HL-60/S4 treated with retinoic acid at 250 ng/mL for 4 days and 3 days (cell line): ENCODE measurements around the gene STRADA.

ENCODE experiments used
- in situ Hi-C: fragments of 300-500 bp; cut with MboI; formaldehyde crosslinking; loops from 2 replicates; pipeline ENCODE4 v1.7.0; 2022; ENCODE audit warnings: low sequenced_read_pairs

The STRADA gene

DNA sequence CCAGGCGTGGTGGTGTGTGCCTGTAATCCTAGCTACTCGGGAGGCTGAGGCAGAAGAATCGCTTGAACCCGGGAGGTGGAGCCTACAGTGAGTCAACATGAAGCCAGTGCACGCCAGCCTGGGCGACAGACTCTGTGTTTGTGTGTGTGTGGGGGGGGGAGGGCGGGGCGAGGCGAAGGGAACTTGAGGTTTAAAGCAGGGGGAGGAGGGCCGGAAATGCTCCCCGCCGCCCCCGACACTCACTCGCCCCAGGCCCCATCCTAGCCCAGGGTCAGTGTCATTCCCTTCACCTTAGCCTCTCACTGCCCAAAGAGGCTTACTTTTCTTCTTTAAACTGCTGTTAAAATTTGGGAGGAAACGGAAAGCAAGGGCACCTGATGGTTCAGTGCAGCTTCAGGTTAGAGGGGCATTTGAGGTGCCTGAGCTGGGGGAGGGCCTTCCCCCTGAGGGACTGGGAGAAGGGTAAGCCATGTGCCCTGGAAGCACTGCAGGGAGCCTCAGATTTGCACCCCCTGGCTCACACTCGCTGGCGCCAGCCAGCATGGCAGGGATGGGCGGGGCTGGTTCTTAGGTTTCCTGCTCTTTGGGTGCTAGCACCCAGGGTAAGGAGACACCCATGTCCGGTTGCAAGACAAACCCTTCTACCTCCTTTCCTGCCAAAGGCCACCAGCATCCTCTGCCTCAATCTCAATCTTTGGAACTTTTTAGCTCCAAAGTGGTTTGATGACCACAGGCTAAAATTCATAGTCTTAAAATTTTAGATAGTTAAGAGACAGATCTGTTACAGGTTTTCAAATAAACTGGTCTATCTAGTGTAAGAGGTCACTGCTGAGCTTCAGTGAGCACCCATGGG lies 39.5 kb downstream of the STRADA start:
- in situ Hi-C loops = no loop called here

DNA sequence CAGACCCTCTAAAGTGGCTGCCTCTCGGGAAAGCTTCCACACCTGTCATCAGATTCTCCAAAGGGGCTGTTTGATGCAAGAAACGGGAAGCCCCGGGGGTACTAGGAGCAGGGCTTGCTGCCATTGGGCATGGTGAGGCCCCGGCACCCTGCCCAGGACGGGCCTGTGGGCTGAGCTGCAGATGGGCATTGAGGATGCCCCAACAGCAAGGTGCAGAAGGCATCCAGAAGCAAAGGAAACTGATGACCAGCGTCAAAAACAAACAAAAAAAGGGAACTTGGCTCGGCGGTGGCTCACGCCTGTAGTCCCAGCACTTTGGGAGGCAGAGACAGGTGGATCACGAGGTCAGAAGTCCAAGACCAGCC lies 40.2 kb downstream of the STRADA start:
- in situ Hi-C loops = no loop called here

DNA sequence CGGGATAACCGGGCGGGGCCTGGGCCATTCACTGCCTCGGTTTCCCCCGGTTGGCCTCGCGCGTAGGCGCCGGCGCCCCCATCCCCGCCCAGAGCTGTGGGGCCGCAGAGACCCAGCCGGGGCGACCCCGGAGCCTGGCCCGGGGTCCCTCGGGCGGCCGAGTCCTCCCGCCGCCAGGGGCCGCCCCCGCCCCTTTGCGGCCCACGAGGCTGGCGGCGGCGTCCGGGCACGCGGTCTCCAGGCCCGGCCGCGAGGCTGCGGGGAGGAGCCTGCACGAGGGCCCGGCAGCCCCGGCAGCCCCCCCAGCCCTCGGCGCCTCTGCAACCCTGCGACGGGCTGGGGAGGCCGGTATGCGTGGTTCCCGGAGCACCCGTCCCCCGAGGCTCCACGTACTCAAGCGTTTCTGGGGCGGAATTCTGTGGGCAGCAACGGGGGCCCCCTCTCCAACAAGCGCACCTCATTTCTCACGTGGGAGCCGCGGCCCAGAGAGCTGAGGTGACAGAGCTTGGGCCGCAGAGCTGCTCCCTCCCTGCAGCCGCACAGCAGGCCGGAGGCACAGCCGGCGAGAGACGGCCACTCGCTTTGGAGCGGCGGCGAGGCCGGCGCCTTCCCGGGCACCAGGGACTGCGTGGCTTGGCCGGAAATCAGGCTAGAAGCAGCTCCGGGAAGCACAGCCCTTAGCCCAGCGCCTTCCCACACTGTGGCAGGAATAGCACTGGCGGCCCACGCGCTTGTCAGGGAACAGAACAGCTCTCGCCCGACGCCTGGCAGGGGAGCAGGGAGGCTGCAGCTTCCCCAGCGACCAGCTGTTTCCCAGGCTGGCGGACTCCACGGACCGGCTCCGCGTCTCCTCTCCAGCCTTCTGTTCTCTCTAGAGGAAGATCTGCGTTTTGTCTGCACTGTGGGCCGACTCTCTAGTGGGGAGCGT lies 40.8 kb downstream of the STRADA start:
- in situ Hi-C loops = no loop called here

DNA sequence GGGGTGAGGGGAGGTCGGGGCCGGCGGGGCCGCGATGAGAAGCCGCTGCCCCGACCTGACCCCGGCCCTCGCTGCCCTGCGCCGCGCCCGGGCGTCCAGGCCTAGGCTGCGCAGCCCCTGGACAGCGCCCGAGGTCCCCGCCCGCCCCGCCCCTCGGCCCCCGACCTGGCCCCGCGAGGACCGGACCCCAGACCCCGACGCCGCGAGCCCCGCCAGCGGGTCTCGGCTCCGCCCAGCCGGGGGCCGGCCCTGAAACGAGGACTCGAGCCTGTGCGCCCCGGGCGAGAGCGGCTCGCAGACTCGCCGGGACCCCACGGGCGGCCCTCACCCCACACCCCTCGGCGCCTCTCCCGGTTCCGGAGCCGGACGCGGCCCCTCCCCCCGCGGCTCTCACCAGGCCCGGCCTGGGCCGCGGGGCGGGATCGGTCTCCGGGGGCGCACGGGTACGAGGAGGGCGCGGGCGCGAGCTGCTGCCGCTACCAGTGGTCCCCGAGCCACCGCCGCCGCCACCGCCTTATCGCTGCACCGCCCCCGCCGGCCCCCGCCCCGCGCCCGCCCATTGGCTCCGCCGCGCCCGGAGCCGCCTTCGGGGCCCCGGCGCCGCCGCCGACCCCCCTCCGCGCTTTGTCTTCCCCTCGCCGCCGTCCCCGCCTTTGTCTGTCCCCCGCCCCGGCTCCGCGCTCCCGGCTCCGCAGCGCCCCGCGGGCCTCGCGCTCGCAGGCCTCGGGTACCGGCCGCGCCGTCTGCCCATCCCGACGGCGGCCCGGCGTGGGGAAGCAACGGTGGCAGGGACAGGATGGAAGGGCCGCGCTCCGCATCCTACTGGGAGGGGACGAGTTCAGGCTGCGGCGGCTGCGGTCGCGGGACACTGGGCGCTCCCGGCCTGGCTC lies 41.7 kb downstream of the STRADA start, which contains the start of gene LIMD2:
LIMD2 (minus strand) TSS at position 488 of the 890 bp plus-strand sequence. CDS start 827 bp downstream, outside the sequence.
- in situ Hi-C loops = no loop called here

DNA sequence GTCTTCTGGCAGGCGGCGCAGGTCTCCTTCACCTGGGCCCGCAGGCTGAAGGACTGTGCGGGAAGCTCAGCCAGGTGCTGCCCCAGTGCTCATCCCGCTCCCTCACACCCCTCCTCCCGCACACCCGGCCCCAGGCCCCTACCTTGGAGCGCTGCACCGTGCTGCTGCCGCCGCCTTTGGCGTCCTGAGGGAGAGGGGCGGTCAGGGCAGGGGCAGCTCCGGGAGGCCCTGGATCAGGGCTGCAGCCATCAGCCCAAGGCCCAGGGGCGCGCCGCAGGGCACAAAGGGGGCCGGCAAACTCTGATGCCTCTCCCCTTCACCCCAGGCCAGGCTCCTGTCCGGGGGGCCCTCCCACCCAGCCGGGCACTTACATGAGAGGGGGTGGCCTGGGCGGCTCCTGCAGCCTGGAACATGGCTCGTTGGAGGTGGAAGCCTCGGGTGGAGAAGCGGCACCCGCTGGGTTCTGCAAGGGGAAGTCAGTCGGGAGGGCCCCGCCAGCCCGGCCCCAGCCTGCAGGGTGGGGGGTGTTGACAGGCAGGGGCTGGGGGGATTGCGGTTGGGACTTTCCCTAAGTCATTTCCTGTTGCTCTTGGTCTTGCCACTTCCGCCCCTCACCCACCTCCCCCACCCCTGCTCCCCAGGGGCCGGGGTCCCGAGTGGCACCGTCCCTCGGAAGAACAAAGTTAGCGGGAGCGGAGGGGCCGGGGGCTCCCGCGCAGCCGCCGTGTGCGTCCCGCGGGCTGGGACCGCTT lies 42.5 kb downstream of the STRADA start:
- in situ Hi-C loops = no loop called here

- in situ Hi-C loops = no loop called here
These were observed 43.2 kb downstream of the STRADA start for GRCh38 chr17:63698381-63698885.

- in situ Hi-C loops = no loop called here
These were observed 44.0 kb downstream of the STRADA start for GRCh38 chr17:63697341-63698286.

GRCh38 chr17:63696381-63696961 lies 45.1 kb downstream of the STRADA start:
- in situ Hi-C loops = no loop called here

DNA sequence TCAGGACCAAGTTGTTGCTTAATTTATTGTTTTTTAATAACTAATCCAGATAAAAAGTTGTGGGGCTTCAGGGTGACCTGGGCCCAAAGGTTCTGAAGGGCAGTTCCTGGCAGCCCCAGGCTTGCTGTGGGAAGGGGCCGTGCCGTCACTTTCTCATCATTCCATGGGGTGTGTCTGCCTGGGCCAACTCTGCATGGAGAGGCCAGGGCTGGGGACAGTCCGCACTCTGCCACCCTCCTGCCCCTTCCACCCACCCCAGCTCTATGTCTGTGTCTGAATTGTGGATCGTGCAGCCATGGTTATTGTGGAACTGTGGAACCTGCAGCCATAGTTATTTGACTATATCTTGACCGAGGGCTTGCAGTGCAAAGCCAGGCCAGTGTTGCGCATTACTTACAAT lies 45.7 kb downstream of the STRADA start:
- in situ Hi-C loops = no loop called here

DNA sequence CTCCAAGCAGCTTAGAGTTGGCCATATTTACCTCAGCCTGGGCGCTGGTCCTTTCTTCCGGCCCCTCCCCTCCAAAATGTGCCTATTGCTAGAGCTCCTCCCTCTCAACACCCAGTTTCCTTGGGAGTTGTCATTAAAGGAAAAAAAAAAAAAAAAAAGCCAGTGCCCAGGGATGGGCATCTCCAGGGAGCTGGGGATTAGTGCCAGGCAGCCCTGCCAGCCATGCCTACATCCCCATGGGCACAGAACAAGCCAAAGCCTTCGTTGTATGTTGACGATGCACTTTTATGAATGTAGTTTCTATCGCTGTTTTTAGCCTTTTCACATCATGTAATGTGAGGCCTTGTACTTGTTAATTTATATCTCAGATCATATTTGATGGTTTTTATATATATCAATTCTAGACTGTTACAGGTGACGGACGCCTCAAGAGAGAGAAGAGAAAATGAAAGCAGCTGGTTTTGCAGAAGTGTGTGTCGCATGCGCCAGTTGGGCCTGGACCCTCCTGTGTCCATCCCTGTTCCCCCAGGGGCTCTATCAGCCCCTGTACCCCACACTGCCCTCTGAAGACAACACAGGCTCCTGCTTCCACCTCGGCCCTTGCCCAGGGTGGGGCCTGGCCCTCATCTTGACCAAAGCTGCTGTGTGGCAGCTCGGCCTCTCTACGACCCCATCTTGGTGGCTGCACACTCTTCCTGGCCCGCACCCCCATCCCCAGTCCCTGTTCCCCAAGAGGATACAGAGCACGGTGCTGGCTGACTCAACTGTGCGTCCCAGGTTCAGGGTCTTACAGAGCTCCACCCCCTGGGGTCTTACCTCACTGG lies 46.4 kb downstream of the STRADA start:
- in situ Hi-C loops = no loop called here

GRCh38 chr17:63694229-63694949 lies 47.2 kb downstream of the STRADA start:
- in situ Hi-C loops = no loop called here

- in situ Hi-C loops = no loop called here
These were observed 48.0 kb downstream of the STRADA start for GRCh38 chr17:63693411-63694113.

DNA sequence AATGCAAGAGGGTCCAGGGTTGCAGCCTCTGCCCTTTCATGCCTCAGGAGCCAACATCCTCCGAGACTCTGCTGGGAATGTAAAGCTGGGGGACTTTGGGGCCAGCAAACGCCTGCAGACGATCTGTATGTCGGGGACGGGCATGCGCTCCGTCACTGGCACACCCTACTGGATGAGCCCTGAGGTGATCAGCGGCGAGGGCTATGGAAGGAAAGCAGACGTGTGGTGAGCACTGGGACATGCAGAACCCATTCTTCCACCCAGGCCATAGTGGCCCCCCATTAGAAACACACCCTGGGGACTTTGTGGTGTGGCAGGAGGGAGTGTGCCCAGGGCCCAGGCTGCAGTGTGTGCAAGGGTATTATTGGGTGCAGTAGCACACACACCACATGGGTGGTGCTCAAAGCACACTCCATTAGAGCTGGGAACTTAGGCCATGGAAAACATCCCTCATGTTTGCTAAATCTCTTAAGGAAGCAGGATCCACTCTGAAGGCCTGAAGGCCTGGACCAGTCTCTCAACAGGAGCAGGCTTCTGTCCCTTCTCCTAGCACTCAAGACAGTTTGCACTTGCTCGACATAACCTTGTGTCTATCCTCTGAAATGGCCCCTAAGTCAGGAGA lies 49.3 kb downstream of the STRADA start:
- in situ Hi-C loops = no loop called here

- in situ Hi-C loops = no loop called here
These were observed 52.1 kb downstream of the STRADA start for GRCh38 chr17:63689479-63689878.

- in situ Hi-C loops = no loop called here
These were observed 53.1 kb downstream of the STRADA start for GRCh38 chr17:63688396-63689020.
